DMS153 (cell line): Measurements from ENCODE around the gene SLC25A42.
"Not testable (repeated sequence)": the region's sequence is repeated elsewhere in the genome, so short reads cannot be mapped to it uniquely, and the experiment has no call there.

Source experiments
- DNase-seq: peaks from one replicate; lab custom pipeline; 2025; lab: John Stamatoyannopoulos, UW

SLC25A42 gene

DNA sequence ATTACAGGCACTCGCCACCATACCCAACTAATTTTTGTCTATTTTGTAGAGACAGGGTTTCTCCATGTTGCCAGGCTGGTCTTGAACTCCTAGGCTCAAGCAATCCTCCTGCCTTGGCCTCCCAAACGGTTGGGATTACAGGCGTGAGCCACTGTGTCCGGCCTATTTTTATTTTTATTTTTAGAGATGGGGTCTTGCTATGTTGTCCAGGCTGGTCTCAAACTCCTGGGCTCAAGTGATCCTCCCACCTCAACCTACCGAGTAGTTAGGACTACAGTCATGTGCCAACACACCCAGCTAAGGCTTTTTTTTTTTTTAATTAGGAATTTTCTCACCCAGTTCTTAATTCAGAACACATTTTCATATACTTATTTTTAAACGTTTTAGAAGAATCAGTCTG lies 71.9 kb downstream of the SLC25A42 start:
- not testable (repeated sequence) for DNase-seq

DNA sequence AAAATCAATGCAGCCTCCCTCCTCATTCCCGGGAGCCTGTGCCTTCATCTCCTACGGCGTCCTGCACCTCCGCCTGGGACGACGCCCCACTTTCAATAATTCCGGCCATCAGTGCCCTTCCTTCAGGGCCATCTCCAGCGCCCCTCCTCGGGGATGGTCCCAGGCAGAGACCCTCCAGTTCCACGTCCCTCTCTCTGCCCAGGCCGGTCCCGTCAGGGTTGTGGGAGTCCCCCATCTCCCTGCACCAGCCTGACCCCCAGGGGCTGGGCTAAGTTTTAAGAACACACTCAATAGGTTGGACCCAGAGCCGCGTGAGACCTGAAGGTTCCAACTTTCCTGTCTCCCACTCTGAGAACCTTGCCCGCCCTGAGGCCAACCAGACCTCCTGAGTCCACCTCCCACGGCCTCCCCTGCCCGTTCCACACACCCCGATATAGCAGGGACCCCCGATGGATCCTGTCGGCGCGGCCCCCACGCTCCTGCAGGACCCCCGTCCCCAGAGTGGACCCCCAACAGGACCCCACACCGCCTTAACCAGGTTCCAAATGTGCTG lies 73.8 kb downstream of the SLC25A42 start:
- no peak for DNase-seq

DNA sequence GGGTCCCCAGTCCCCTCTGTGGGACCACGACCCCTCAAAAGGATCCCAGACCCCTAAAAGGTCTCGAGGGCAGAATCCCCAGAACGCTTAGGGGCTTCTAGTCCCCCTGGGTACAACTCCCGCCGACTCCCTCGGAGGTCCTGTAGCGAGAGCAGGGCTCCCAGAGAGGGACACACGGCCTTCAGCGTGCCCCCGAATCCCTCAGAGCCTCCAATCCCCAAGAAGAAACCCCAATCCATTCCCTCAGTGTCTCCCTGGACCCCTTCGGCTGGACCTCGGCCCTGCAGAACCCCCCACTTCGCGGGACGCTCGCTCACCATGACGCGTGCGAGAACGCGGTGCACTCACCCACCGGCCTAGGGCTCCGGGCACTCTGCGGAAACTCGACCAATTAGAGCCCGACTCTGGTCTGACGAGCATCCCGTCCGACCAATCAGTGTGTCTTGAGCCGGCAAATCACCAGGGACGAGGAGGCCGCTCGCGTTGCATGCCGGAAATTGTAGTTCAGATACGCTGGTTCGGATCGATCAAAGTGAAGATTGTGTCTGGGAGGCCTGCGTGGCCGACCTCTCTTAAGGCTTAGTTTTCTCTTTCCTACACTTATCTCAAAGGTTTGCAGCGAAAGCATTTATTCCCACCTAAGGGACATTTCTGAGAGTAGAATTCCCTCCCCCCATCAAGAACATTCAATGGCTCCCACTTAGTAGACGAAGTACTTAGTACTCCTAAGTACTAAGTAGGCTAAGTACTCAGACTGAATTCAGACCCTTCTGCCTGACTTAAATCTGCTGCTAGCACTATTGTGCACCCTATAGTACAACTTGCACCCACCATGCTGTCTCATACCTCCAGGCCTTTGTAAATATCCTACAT lies 74.6 kb downstream of the SLC25A42 start, which contains the start of gene TMEM161A:
Gene TMEM161A, minus strand, starts transcription at position 370 of the 873 bp plus-strand sequence. Its CDS starts 50 bp downstream, at position 320.
- peak; percentile 94 for DNase-seq

DNA sequence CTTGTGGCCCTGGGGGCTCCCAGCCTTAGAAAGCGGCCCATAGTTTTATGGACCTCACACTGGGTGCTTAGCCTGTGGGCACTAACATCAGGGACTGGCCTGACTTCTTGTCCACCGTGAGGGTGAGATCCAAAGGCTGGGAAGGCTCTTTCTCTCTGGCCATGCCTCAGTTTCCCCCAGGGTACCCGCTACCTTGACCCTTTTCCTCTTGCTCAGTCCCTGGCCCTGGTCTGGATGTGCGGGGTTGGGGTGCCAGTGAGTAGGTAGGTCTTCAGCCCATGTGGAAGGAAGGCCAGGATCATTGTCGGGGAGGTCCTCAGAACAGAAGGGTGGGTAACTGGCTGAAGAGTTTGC lies 76.1 kb downstream of the SLC25A42 start:
- DNase-seq: no peak

DNA sequence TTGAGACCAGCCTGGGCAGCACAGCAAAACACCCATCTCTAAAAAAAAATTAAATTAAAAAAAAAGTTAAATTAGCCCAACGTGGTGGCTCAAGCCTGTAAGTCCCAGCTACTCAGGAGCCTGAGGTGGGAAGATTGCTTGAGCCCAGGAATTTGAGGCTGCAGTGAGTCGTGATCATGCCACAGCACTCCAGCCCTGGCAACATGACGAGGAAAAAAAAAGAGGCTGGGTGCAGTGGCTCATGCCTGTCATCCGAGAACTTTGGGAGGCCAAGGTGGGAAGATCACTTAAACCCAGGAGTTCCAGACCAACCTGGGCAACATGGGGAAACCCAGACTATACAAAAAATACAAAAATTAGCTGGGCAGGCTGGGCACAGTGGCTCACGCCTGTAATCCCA lies 76.7 kb downstream of the SLC25A42 start:
- DNase-seq: no peak

DNA sequence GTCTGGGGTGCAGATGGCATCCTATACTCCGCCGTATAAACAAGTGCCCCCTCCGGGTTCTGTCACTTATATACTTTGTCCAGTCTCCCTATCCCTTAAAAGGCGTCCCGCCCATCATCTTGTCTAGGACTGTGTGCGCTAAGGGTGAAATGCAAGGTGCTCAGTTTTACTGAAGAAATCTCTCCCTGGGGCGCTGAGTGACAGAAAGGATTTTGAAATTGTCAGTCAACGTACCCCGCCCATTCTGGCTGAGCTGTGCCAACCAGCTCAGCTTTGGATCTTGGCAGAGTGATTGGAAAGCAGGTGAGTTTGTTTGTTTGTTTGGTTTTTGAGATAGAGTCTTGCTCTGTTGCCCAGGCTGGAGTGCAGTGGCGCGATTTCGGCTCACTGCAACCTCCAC lies 78.6 kb downstream of the SLC25A42 start:
- no peak for DNase-seq

DNA sequence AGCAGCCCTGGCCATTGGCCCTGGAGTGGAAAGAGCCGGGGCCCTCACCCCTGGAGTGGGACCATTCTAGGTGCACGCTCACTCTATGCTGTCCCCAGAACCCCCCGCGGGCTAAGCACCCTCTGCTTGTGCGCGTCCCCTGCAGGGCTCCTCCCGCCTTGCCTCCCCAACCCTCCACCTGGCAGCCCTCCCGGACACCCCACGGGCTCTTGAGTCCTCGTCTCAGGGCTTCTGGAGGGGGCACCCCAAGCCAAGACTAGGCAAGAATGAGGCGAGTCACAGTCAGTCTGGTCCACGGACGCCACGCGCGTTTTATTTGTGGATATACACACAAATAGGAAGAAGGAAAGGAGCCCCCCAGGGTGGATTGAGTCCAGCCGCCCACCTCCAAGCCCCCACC lies 81.5 kb downstream of the SLC25A42 start:
- no peak for DNase-seq

DNA sequence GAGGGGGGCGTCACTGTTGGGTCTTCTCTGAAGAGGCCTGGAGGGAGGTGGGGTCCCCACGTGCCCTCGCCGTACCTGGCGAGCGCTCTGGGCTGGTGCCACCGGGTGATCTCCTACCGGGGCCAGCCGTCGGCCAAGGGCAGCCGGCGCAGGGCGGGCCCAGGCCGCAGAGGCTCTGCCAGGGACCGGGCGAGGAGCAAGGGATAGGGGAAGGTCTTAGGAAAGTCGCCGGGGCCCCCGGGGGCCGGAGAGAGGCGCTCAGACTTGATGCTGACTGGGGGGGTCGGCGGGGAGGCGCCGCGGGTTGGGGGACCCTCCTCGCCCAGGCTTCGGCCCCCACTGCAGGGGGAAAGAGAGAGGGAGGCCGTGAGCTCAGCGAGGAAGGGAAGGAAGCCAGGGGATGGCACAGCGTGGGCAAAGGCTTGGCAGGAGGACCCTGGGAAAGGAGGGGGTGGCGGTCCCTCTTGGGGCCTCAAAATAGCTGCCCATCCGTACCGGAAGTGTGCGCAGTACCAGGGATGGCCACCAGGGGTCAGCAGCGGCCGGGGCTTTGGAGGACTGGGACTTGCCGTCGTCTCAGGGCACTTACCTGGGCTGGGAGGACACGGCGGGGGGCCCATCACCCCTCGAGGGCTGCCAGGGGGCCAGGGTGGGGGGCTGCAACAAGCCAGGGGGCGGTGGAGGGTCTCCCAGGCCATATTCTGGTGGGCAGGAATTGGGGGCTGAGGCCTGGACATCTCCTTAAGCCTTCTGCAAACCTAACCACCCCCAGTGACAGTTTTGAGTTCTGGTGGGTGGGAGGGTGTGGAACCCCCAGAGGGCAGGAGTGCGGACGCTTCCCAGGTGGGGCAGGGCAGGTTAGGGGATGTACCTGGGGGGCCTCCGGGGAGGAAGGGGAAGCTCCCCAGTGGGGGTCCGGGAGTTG lies 82.2 kb downstream of the SLC25A42 start:
- peak; percentile 10 for DNase-seq

DNA sequence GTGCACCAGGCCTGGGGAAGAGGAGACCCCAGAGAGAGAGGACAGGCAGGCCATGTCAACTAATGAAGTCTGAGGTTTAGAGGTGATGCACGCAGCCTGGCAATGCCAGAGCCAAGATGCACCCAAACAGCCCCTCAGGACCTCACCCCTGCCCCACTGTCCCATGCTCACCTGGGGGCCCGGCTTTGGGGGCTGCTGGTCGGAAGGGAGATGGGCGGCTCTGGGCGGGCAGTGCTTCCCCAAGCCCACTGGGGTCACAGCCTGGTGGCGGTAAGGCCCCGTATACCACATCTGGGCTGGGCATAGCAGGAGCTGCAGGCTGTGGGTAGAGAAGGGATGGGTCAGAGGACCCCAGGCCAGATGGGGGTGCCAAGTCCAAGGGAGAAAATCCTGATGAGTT lies 83.1 kb downstream of the SLC25A42 start:
- no peak for DNase-seq

DNA sequence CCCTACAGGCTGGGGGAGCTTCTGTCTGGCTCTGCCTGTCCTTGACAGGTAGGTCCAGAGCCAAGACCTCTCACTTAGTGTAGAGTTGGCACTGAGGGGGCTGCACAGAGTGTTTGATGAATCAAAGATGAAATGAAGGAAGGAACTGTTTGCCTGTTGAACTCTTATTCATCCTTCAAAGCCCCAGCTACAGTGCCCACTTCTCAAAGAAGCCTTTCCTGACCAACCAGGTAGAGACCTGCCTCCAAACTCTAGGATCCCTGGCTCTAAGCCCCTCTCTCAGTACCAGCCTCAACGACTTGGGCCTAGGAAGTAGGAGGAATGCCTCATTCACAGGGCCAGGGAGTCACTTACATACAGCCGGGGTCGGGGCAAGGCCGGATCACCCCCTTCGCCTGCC lies 83.5 kb downstream of the SLC25A42 start:
- DNase-seq: no peak

DNA sequence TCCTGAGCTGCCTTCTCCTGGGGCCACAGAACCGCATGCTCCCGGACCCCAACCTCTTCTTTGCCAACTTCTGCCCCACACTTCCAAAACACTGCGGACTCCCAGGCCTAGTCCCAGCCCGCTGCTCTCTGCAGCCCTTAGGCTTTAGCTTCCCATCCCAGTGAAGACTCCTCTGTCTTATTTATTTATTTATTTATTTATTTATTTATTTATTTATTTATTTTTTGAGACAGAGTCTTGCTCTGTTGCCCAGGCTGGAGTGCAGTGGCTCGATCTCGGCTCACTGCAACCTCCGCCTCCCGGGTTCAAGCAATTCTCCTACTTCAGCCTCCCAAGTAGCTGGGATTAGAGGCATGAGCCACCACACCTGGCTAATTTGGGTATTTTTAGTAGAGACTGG lies 84.7 kb downstream of the SLC25A42 start:
- not testable (repeated sequence) for DNase-seq

DNA sequence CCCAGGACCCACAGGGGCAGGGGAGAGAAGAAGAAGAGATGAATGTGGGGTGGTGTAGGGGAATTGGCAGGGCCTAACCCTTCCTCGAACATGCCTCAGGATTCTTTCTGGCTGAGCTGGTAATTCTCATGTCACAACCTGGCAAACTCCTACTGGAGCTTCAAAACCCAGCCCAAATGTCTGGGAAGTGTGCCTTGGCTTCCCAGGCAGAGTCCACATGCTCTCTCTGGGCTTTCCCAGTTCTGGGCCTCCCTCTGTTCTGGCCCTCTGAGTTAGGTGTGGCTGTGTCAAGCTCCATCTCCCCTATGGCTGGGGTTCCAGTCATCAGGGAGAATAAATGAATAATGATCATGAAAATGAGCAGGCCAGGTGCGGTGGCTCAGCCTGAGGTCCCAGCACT lies 85.6 kb downstream of the SLC25A42 start:
- DNase-seq: no peak

DNA sequence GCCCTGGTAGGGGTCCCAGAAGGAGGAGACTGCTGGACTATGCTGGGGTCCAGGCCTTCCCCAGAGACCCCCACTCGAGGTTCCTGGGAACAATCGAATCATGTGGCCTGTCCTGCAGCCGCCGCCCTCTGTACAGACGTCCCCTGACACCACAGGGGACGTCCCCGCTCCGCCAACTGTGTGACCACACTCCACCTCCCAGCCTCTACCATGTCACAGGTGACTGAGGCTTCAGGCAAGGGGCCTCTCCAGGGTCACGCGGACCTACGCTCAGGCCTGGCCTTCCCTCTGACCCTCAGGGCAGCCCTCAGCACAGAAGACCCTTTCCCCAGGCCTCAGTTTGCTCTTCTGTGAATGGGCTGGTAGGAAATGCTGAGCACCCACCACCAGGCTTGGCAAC lies 87.6 kb downstream of the SLC25A42 start:
- DNase-seq: no peak

DNA sequence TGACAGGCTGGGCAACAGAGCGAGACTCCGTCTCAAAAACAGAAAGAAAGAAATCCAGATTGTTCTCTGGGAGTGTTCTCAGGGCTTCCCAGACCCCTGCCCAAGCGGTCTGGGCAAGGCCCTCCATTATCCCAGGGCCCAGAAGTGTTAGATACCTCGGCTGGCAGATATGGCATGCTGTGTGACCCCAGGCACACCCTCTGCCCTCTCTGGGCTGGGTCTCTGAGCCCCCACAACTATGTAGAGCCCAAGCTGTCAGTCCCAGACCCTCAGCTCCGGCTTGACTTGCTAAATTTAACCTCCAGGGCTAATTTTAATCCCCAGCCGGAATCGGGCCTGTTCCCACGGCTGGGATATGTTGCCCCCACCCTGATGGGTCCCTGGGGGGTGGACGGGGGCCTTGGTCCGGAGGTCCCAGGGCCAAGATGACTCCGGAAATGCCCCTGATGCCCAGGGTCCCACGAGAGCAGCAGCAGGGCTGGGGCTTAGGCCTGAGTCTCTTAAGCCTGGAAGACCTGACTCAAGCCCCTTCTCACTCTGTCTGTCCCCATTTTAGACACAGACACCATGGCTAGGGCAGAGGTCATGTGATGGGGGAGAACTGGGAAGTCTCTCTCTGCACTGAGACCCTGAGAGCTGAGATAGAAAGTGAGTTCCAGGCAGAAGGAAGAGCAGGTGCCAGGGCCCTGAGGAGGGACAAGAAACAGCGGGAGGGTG lies 89.0 kb downstream of the SLC25A42 start:
- DNase-seq: no peak

DNA sequence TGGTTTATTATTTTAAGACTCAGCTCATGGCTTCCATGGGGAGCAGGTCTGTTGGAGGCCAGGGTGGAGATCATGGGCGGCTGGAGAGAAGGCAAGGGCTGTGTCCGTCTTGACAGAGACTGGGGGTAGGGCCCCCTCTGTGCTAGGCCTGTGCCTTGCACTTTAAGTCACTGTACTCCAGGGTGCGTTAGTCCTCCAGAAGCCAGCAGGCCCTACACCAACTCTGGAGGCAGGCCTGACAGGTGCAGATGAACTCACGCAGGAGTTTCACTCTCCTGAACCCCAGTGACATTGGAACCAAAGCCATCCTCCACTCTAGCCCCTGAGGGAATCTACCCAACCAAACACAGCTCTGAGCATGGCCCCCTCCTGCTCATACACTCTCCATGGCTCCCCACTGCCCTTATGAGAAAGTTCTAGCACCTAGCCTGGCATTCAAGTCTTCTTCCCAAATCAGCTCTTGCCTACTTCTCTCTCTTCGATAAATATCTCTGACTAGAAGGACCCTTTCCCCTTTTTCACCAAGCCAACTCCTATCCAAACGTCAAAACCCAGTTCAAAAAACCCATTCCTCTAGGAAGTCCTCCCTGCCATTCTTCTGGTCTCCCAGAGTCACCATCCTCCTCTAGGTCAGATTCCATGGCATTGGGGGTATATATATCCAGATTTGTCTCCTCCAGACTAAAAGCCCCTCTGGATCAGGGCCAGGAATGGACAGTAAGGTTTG lies 91.1 kb downstream of the SLC25A42 start:
- no peak for DNase-seq

DNA sequence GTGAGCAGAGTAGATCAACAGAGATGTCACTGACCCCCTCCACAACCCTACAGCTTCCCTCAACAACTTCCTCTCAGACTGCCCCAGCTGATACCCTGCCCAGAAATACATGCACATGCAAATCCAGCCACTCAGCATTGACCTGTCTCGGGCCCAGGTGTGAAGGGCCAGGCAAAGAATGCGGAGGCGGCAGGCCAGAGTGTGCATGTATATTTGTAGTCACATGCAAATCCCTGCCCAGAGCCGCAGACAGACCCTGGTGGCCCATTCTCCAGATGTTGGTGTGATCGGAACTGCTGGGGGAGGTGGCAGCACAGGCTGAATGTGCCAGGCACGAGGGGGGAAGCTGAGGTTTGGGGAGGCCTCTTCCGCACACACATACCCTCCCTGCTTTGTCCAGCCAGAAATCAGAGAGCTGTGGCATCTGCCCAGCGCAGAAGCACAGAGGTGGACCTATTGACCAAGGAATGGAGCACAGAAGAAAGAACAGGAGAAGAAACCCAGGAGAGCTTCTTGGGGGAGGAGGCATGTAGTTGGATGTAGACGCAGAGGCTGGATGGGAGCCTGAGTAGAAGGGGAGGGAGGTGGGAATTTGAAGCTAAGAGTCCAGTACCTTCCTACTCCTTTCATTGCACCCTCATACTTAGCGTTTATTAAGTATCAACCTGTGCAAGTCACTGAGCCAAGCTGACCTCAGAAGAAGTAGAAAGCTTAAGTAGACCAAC lies 91.9 kb downstream of the SLC25A42 start:
- no peak for DNase-seq

DNA sequence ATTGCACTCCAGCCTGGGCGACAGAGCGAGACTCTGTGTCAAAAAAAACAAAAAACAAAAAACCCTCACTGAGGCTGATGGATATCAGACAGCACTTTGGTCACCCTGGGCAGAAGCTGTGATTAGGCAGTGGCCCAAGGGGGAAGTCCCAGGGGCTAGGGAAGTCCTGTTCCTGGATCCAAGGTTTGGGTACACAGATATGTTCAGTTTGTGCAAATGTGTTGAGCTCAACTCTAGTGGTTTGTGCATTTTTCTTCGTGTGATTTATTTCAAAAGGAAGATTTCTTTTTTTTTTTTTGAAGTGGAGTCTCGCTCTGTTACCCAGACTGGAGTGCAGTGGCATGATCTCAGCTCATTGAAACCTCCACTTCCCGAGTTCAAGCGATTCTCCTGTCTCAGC lies 94.0 kb downstream of the SLC25A42 start:
- DNase-seq: no peak

DNA sequence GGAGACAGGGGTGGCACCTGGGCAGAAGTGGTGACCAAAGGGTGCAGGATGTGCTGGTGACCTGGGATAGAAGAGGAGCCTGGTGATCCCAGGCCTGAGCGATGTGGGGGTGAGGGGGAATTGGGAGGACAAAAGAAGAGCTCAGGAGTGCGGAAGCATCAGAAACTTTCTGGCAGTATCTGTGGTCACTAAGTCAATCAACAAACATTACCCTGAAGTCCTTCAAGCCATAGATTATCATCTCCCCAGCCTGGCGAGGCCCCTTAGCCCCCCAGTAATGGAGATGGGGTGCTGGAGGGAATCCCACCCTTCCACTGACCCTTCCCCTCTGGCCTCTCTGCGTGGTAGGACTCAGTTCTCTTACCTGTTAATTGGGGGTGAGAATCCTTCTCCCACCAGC lies 95.7 kb downstream of the SLC25A42 start:
- DNase-seq: no peak

DNA sequence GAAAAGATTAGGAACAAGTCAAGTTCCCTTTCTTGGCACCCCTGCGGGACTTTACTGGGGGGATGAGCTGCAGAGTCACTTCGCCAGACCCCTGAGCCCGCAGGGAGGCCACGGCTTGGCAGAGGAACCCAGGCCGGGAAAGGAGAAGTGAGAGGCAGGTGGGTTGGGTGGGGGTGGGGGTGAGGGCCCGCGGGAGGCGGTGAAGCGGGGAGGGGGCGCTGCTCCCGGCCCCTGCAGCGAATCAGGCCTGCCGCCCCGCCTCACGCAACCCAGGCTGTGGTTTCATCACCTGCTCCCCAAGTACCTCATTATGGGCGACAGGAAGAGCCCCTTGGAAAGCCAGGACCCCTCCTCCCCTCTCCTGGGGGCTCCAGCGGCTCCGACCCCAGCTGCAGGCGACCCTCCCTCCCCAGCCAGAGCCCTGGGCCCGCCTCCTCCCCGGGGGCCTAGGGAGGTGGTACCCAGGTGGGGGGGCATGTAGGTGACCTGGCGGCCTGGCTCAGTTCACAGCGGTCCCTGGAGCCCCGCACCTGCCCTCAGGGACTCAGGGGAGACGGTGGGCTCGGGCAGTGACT lies 96.8 kb downstream of the SLC25A42 start:
- DNase-seq: no peak

DNA sequence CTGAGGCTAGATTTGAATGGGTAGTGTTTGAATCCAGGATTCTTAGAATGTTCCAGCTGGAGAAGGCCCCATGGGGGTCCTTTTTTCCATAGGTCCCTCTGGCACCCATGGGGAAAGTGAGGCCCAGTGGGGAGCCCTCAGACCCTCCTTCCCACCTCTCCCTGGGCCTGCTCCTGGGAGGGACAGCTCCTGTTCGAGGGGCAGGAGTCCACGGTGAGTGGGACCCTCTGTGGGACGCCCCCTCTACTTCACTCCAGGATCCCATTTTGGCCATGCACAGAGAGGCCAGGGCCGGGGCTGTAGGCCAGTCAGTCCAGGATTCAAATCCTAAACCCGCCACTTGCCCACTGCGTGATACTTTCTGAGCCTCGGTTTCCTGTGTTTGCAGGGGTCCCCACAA lies 98.7 kb downstream of the SLC25A42 start:
- no peak for DNase-seq
